Right atrium auricular region (tissue), 2 donors: ENCODE measurements around the gene LPP. TPM values are rescaled to one million over a fixed set of nuclear protein-coding genes. Genes with fewer than 3 reads are reported as not detected.

ENCODE experiments used
- DNase-seq: peaks from one replicate; pipeline ENCODE4 v3.0.0-alpha.2; 2019; ENCODE audit warnings: low spot score
- H3K27ac ChIP-seq, 2 donors: fragments of 200-600 bp; sonication (generic); 1 replicate in 1 of 2; 2 replicates in 1 of 2; pipeline ENCODE4 v1.5.1; 2016 to 2019
- H3K27me3 ChIP-seq, 2 donors: fragments of 200-600 bp; sonication (generic); one replicate each; pipeline versions ENCODE4 v1.5.1 to v1.6.0; 2017 to 2019
- H3K36me3 ChIP-seq: fragments of 200-600 bp; sonication (generic); one replicate; pipeline ENCODE4 v1.5.1; 2016
- H3K4me1 ChIP-seq, 2 donors: fragments of 200-600 bp; sonication (generic); one replicate each; pipeline versions ENCODE4 v1.5.1 to v1.6.0; 2017 to 2019
- H3K4me3 ChIP-seq, 2 donors: fragments of 200-600 bp; sonication (generic); 1 replicate in 1 of 2; 2 replicates in 1 of 2; pipeline ENCODE4 v1.5.1; 2017 to 2019; ENCODE audit warnings: mild to moderate bottlenecking in 1 of 2, moderate library complexity in 1 of 2
- H3K9me3 ChIP-seq, 2 donors: fragments of 200-600 bp; sonication (generic); one replicate each; pipeline ENCODE4 v1.5.1; 2019
- CTCF ChIP-seq, 2 donors: fragments of 200-600 bp; sonication (generic); IDR thresholded peaks; one replicate each; pipeline ENCODE4 v1.5.1; 2019; ENCODE audit warnings: antibody characterized with exemption in 2 of 2
- total RNA-seq, 2 donors: library from RNA; depleted of rRNA; stranded (reverse); fragments of >200 nt; gene quantifications; one replicate each; pipeline ENCODE4 v1.1.0, GENCODE V29; 2016

Gene LPP
- total RNA-seq, 2 donors from 2014 or later = 117 to 186 TPM

- TF ChIP-seq CTCF (IDR thresholded peaks at IDR 0.05) = no peak
- no peaks in the 10 kb centered on the region for H3K27me3 ChIP-seq
- H3K36me3 ChIP-seq = peaks cover 21% of the 10 kb centered on the region
- no peak overlapping the region for H3K4me3 ChIP-seq
- no peak for DNase-seq
- H3K27ac ChIP-seq = peak overlapping the region in 1 of 2 donors; percentile 85
- H3K4me1 ChIP-seq = peaks cover 0 to 61% of the 10 kb centered on the region in 2 donors
- no peaks in the 10 kb centered on the region for H3K9me3 ChIP-seq
Observed at GRCh38 chr3:188227442-188227841, 73.5 kb downstream of the LPP start.

- Histone ChIP-seq H3K4me1 (peaks cover 0 to 60% of the 10 kb centered on the region in 2 donors), H3K27me3 (no peaks in the 10 kb centered on the region), H3K27ac (peak overlapping the region; percentile 33 to 85), H3K4me3 (no peak overlapping the region), H3K36me3 (peaks cover 21% of the 10 kb centered on the region), H3K9me3 (no peaks in the 10 kb centered on the region)
- TF ChIP-seq CTCF (IDR thresholded peaks at IDR 0.05) = no peak
- no peak for DNase-seq
Observed at GRCh38 chr3:188229177-188229576, 75.2 kb downstream of the LPP start.

- H3K36me3 ChIP-seq = peaks cover 21% of the 10 kb centered on the region
- TF ChIP-seq CTCF (IDR thresholded peaks at IDR 0.05) = no peak
- peak overlapping the region; percentile 78 to 85 for H3K27ac ChIP-seq
- peaks cover 0 to 59% of the 10 kb centered on the region in 2 donors for H3K4me1 ChIP-seq
- no peaks in the 10 kb centered on the region for H3K27me3 ChIP-seq
- no peaks in the 10 kb centered on the region for H3K9me3 ChIP-seq
- H3K4me3 ChIP-seq = no peak overlapping the region
- no peak for DNase-seq
Observed at GRCh38 chr3:188229726-188230125, 75.8 kb downstream of the LPP start.

- Histone ChIP-seq H3K36me3 (peaks cover 14% of the 10 kb centered on the region), H3K27ac (peak overlapping the region; percentile 78 to 85), H3K4me1 (peaks cover 0 to 57% of the 10 kb centered on the region in 2 donors), H3K27me3 (no peaks in the 10 kb centered on the region), H3K4me3 (no peak overlapping the region), H3K9me3 (no peaks in the 10 kb centered on the region)
- no peak for TF ChIP-seq CTCF (IDR thresholded peaks at IDR 0.05)
- no peak for DNase-seq
Observed at GRCh38 chr3:188230962-188231361, 77.0 kb downstream of the LPP start.

- Histone ChIP-seq H3K4me3 (no peak overlapping the region), H3K36me3 (peaks cover 9% of the 10 kb centered on the region), H3K27ac (peak overlapping the region; percentile 78 to 85), H3K9me3 (no peaks in the 10 kb centered on the region), H3K4me1 (peaks cover 0 to 57% of the 10 kb centered on the region in 2 donors), H3K27me3 (no peaks in the 10 kb centered on the region)
- no peak for TF ChIP-seq CTCF (IDR thresholded peaks at IDR 0.05)
- no peak for DNase-seq
Observed at GRCh38 chr3:188231456-188231855, 77.5 kb downstream of the LPP start.

- TF ChIP-seq CTCF (IDR thresholded peaks at IDR 0.05) = no peak
- Histone ChIP-seq H3K27me3 (no peaks in the 10 kb centered on the region), H3K36me3 (peaks cover 8% of the 10 kb centered on the region), H3K27ac (peak overlapping the region; percentile 50 to 85), H3K4me3 (no peak overlapping the region), H3K4me1 (peaks cover 0 to 50% of the 10 kb centered on the region in 2 donors), H3K9me3 (no peaks in the 10 kb centered on the region)
- no peak for DNase-seq
Observed at GRCh38 chr3:188232656-188233055, 78.7 kb downstream of the LPP start.
